Measurements from ENCODE around the gene OR56B1.

Gene OR56B1

GRCh38 chr11:5737670-5738392 lies 1.6 kb downstream of the OR56B1 start:
- no peak for DNase-seq

- no peak for DNase-seq
These were observed 2.2 kb downstream of the OR56B1 start for GRCh38 chr11:5738431-5738830.

- no peak for DNase-seq
These were observed 10.4 kb downstream of the OR56B1 start for GRCh38 chr11:5746614-5747013.

- DNase-seq: no peak
These were observed 13.6 kb downstream of the OR56B1 start for GRCh38 chr11:5749836-5750235.

- no peak for DNase-seq
These were observed 17.7 kb downstream of the OR56B1 start, which contains the start of gene OR52N4 for GRCh38 chr11:5753943-5754342. Gene OR52N4, plus strand, starts transcription at chr11:5754243. Its CDS starts 498 bp downstream, at chr11:5754741.

GRCh38 chr11:5767056-5767455 lies 30.8 kb downstream of the OR56B1 start:
- DNase-seq: no peak

GRCh38 chr11:5783255-5783654 lies 47.0 kb downstream of the OR56B1 start, which contains the start of gene OR52N5:
Gene OR52N5, minus strand, starts transcription at chr11:5783355. Its CDS starts 4,721 bp downstream, at chr11:5778634.
- DNase-seq: no peak
